Limb (tissue), 2 donors: ENCODE results near the gene SDK2.

ENCODE experiments used
- DNase-seq, 2 donors: peaks; one replicate each; pipeline ENCODE4 v3.0.0-alpha.2; 2016; ENCODE audit errors: extremely low spot score in 2 of 2

SDK2 gene

GRCh38 chr17:73539166-73539565 lies 105.1 kb downstream of the SDK2 start:
- DNase-seq, result no peak

- no peak for DNase-seq
Observed at GRCh38 chr17:73538445-73538844, 105.8 kb downstream of the SDK2 start.

- no peak for DNase-seq
Observed at GRCh38 chr17:73536700-73537605, 107.3 kb downstream of the SDK2 start.

- no peak for DNase-seq
Observed at GRCh38 chr17:73535746-73536145, 108.5 kb downstream of the SDK2 start.

GRCh38 chr17:73534209-73534909 lies 109.9 kb downstream of the SDK2 start:
- no peak for DNase-seq

- peak; percentile 48 to 62 for DNase-seq
Observed at GRCh38 chr17:73533781-73534180, 110.5 kb downstream of the SDK2 start.

GRCh38 chr17:73533127-73533526 lies 111.1 kb downstream of the SDK2 start:
- DNase-seq, result no peak

GRCh38 chr17:73532421-73532901 lies 111.8 kb downstream of the SDK2 start:
- no peak for DNase-seq

- DNase-seq, result no peak
Observed at GRCh38 chr17:73531158-73531557, 113.1 kb downstream of the SDK2 start.

GRCh38 chr17:73528679-73529078 lies 115.6 kb downstream of the SDK2 start:
- no peak for DNase-seq

- DNase-seq, result no peak
Observed at GRCh38 chr17:73526952-73527351, 117.3 kb downstream of the SDK2 start.

- DNase-seq, result no peak
Observed at GRCh38 chr17:73524941-73525679, 119.1 kb downstream of the SDK2 start.

GRCh38 chr17:73522696-73523095 lies 121.5 kb downstream of the SDK2 start:
- DNase-seq, result no peak

- no peak for DNase-seq
Observed at GRCh38 chr17:73522107-73522506, 122.1 kb downstream of the SDK2 start.

GRCh38 chr17:73521376-73521775 lies 122.9 kb downstream of the SDK2 start:
- DNase-seq, result no peak

- DNase-seq, result no peak
Observed at GRCh38 chr17:73520369-73520761, 123.9 kb downstream of the SDK2 start.

GRCh38 chr17:73519714-73520368 lies 124.4 kb downstream of the SDK2 start:
- DNase-seq, result no peak

- DNase-seq, result no peak
Observed at GRCh38 chr17:73519011-73519410, 125.2 kb downstream of the SDK2 start.

GRCh38 chr17:73516431-73516830 lies 127.8 kb downstream of the SDK2 start:
- DNase-seq, result no peak

GRCh38 chr17:73514146-73514863 lies 129.9 kb downstream of the SDK2 start:
- DNase-seq, result no peak

- DNase-seq, result no peak
Observed at GRCh38 chr17:73513426-73513825, 130.8 kb downstream of the SDK2 start.
